ENCODE measurements around the gene EMP1. TPM values are rescaled to one million over a fixed set of nuclear protein-coding genes. Genes with fewer than 3 reads are reported as not detected.

The EMP1 gene, protein sequence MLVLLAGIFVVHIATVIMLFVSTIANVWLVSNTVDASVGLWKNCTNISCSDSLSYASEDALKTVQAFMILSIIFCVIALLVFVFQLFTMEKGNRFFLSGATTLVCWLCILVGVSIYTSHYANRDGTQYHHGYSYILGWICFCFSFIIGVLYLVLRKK
- total RNA-seq (2014; rRNA removed; shearing (Covaris generic)) = 116 and 250 TPM in 2 replicates

GRCh38 chr12:13196130-13196921 is at the start of gene EMP1:
TSS of gene EMP1 (plus strand) at chr12:13196726. CDS start at chr12:13211511, 14,785 bp downstream.
- DNase-seq (ENCODE audit: low read depth) = peak; percentile 99

GRCh38 chr12:13147688-13148484 is 48.6 kb upstream of the EMP1 start:
- DNase-seq (ENCODE audit: low read depth) = no peak

DNA sequence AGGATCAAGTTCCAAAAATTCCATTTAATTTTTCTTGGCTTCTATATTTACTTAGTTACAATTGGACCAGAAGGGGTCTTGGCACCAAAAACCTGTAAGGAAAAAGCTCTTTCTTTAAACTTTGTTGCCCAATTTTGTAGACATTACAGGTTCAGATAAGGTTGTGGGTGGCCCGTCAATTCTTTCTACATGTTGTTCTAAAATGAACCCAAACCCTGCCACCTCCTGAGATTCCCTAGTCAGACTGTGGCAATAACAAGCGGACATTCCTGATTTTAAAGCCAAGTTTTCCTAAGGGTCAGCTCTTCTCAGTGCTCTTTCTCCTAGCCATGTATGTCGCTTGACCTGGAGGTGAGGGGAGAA is 48.1 kb upstream of the EMP1 start:
- no peak for DNase-seq (ENCODE audit: low read depth)

GRCh38 chr12:13149411-13149810 is 47.1 kb upstream of the EMP1 start:
- DNase-seq (ENCODE audit: low read depth) = no peak

GRCh38 chr12:13152281-13152680 is 44.2 kb upstream of the EMP1 start:
- DNase-seq (ENCODE audit: low read depth) = no peak

GRCh38 chr12:13152756-13153155 is 43.8 kb upstream of the EMP1 start:
- no peak for DNase-seq (ENCODE audit: low read depth)

DNA sequence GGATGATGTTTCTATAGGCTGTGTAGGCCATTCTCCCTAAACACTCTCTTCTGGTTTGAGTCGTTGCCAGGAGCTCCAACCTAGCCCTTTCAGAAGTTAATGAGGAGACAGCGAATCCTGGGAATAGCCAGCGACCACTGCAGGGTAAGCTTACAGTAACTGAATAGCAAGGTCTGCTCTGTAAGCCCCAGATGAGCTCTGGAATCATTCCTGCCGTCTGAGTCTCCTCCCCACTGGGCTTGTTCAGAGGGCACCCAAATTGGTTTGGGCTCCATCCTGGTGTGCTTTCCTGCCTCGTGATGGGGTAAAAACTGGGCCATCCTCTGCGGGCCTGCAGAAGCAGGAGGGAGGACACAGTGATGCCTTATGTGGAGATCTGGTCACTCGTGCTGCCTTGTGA is 43.3 kb upstream of the EMP1 start:
- DNase-seq (ENCODE audit: low read depth) = no peak

DNA sequence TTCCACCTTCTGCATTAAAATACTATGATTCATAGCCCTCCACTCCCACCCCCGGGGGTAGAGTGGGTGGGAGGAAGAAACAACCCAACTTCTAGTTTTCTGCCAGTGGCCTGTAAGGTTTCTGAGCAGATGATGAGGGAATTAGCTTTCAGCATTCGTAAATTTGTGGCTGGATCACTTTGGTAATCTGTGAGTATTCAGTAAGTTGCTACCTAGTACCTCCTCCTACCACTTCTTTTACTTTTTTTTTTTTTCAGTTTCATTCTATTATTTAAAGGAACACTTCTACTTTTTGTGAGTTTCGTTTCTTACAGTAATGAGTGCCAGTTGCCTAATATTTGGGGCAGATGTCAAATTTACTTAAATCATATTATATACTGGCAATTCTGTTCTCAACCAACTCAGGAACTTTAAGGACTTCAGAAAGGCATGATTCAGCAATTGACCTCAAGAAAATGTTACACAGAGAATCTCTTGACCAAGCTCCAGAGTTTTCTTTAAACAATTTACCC is 42.4 kb upstream of the EMP1 start:
- DNase-seq (ENCODE audit: low read depth) = no peak

DNA sequence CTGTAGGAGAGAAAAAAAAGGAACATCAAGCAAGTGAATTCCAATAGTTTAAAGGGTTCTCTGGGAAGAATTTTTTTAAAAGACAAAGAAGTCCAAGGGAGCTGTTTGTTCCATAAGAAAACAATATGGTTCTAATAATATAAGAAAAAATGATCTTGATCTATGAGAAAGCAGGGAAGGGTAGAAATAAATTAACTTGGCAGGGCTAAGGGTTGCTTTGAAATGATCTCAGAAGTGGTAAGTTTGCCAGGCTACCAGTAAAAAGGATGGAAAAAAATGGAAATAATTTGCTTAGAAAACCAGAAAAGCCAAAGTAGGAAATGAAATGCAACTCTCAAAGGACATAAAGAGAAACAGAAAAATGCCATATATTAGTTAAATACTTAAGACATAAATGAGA is 41.7 kb upstream of the EMP1 start:
- DNase-seq (ENCODE audit: low read depth) = no peak

DNA sequence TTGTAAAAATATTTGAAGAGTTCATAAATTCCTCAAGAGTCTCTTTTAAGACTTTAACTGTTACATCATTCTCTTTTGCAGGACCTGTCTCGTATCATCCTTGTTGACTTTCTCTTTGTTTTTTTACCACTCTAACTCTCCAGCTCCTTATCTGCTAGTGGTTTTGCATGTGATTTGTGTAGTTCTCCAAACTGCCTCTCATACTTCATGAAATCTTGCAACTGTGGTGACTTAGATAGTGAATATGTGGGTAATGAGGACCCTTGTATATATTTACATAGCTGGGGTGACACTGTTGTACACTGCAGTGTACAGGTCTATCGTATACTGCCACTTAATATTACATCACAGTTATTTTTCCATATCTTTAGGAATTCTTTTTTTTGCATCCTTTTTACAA is 40.2 kb upstream of the EMP1 start:
- no peak for DNase-seq (ENCODE audit: low read depth)

DNA sequence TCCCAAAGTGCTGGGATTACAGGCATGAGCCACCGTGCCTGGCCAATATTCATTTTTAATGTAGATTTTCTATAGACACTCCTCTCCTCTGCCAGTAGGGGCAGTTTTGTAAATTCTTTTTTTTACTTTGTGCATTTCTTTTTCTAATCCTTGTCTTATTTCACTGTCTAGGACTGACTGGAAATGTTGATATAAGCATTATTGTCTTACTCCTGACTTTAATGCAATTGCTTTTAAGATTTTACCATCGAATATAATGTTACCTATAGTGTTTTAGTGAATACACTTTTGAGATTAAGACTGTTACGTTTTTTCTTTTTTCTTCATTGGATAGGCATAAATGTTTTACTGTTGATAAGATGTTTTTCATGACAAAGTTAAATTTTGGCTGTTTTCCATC is 35.4 kb upstream of the EMP1 start:
- DNase-seq (ENCODE audit: low read depth) = no peak

DNA sequence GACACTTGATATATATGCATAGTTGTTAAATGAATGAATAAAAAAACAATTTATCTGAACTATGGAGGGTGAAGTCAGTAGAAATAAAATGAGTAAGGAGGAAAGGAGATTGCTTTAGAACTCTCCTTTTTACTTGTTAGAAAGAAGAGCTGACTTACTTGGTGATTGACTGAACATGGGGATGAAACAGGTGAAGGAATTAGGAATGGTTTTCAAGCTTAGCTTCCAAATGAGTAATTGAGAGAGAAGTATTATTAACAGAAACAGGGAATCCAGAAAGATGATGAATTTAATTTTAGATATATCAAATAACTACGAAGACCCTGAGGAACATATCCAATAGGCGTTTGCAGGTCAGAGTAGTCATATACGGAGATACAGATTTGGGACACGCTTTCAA is 33.6 kb upstream of the EMP1 start:
- no peak for DNase-seq (ENCODE audit: low read depth)

DNA sequence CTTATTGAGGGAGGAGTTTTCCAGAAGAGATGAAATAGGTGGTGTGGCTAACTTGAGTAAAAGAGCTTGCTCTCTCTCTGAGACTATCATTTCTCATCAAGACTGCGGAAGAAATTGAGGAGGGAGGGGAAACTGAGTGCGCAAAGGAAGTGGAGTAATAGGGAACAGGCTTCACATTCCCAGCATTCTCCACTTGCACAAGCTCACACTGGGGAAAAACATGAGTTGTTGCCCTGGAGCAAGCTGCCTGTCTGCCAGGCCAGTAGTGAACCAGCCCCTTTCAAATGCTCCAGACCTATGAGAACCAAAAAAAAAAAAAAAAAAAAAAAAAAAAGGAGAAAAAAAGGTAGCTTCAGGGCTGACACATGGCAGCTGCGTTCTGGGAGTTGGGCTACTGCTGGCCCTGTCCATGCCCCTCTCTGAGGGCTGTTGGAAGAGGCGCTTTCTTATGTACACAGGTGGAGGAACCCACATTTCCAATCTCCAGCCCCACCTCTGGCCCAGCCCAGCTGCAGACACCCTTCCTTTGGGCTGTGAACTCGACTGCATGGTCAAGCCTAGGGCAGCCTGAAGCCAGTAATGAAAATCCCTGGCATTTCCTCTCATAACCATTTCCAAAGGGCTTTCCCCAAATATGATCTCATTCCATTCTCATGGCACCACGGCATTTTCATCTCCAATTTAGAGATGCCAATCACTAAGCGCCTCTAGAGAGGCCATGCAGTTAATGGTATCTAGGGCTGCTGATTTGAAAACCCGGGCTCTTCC is 32.5 kb upstream of the EMP1 start:
- no peak for DNase-seq (ENCODE audit: low read depth)

DNA sequence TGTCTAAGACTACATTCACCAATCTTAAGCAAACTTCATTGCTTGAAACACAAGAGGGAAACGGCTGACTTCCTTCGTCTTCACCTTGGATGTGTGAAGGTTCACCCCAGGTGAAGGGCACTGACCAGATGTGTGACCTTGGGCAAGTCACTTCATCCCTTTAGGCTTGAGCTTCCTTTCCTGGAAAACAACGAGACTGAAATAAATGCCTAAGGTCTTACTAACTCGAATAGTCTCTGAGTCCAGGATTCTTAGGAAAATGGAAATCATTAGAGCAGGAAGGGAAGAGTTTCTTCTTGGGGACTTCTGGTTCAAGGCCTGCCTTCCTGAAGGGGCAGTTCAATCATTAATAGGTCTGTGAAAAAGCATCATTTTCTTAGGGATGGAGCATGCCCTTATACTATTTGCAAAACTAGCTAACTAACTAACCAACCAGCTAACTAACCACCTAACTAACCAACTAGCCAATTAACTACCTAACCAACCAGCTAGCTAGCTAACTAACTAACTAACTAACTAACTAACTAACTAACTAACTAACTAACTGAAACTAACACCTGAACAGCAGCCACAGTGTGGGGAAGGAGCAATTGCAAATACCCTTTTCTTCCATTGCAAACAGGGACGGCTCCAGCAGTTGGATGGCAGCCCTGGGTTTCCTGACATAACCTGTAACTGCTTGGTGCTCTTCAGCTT is 31.5 kb upstream of the EMP1 start:
- no peak for DNase-seq (ENCODE audit: low read depth)

DNA sequence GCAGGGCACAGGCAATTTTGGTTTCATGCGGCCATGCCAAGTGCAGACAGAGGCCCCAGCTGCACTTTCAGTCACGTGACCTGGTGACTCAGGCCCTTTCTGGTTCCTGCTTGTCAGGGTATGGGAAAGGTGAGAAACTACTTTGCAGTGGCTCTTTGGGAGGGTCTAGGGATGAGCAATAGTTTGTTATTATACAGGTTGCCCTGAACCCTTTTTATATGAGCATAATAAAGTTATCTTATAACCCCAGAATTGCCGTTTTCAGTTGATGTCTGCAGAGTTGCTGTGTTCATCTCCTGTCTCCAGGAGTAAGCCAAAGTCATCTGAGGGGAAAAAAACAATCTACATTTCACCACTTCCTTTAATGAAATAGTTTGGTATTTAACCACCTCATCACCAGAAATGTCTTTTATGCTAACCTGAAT is 30.9 kb upstream of the EMP1 start:
- peak; percentile 95 for DNase-seq (ENCODE audit: low read depth)

DNA sequence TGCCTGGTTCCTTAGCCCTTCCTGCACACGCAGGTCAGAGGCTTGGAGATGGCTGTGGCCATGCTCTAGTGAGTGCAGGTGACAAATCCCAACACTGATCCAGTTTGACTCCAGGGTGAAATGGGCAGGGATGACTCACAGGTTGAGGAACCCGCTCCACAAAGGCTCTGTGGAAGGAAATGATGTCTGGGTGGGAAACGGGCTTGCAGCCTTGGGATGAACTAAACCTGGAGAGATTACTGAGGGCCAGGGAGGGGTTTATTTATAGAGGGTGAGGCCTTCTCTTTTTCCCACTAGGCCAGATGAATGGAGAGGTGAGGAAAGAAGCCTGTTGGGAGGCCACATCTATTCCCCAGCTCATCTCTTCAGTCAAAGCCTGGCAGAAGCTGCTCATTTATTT is 29.3 kb upstream of the EMP1 start:
- DNase-seq (ENCODE audit: low read depth) = peak; percentile 73

- no peak for DNase-seq (ENCODE audit: low read depth)
Measured at GRCh38 chr12:13167906-13168305, 28.6 kb upstream of the EMP1 start.

- no peak for DNase-seq (ENCODE audit: low read depth)
Measured at GRCh38 chr12:13169272-13169671, 27.3 kb upstream of the EMP1 start.

GRCh38 chr12:13170892-13171490 is 25.5 kb upstream of the EMP1 start:
- DNase-seq (ENCODE audit: low read depth) = no peak

GRCh38 chr12:13171921-13172859 is 24.3 kb upstream of the EMP1 start:
- peak; percentile 87 for DNase-seq (ENCODE audit: low read depth)

Measured in Daoy (cell line).